ENCODE results near the gene SLC2A8. TPM values are rescaled to one million over a fixed set of nuclear protein-coding genes. Genes with fewer than 3 reads are reported as not detected.

Gene SLC2A8
- total and polyA plus RNA-seq, 7 donors: 7.2 to 68.7 (median 45.1) TPM

DNA sequence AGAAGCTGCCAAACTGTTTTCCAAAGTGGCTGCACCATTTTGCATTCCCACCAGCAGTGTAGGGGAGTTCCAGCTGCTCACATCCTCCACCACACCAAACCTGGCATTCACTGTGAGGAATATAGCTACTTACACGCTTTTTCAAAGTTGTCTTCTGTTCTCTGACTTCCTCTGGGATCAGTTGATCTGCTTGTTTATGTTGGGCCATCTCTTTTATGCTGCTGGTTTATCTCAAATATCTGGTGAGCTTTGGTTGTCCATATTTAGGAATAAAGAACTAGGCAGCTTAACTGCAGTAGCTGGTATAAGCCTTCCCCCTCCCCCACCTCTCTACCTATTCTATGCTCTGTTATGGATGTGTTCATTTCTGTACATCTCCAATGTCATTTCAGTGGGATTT lies 18.7 kb downstream of the SLC2A8 start:
- H3K27me3 ChIP-seq: no peaks in the 10 kb centered on the region
- intact Hi-C loops (cut with DNase I): no loop called here
- WGBS, 2 donors: 75 to 89% methylated on average over 1 of the region's 1 CpG
- no peak for DNase-seq
- peak overlapping the region in 3 of 4 donors; percentile 82 to 86 (median 82) for H3K27ac ChIP-seq
- TF ChIP-seq POLR2A (IDR thresholded peaks at IDR 0.05): peak in 1 of 2 donors; percentile 6
- TF ChIP-seq, protein P1, sequence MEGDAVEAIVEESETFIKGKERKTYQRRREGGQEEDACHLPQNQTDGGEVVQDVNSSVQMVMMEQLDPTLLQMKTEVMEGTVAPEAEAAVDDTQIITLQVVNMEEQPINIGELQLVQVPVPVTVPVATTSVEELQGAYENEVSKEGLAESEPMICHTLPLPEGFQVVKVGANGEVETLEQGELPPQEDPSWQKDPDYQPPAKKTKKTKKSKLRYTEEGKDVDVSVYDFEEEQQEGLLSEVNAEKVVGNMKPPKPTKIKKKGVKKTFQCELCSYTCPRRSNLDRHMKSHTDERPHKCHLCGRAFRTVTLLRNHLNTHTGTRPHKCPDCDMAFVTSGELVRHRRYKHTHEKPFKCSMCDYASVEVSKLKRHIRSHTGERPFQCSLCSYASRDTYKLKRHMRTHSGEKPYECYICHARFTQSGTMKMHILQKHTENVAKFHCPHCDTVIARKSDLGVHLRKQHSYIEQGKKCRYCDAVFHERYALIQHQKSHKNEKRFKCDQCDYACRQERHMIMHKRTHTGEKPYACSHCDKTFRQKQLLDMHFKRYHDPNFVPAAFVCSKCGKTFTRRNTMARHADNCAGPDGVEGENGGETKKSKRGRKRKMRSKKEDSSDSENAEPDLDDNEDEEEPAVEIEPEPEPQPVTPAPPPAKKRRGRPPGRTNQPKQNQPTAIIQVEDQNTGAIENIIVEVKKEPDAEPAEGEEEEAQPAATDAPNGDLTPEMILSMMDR (IDR thresholded peaks at IDR 0.05): no peak
- TF ChIP-seq EP300 (IDR thresholded peaks at IDR 0.05): peak in 3 of 4 donors; percentile 24 to 85 (median 83)
- TF ChIP-seq POLR2AphosphoS5 (IDR thresholded peaks at IDR 0.05): peak; percentile 76 to 94 (median 92)
- H3K4me1 ChIP-seq: peaks cover 0 to 74% (median 60%) of the 10 kb centered on the region in 4 donors
- peaks cover 0 to 5% (median 0%) of the 10 kb centered on the region in 4 donors for H3K36me3 ChIP-seq
- no peaks in the 10 kb centered on the region for H3K9me3 ChIP-seq
- no peak overlapping the region for H3K4me3 ChIP-seq

DNA sequence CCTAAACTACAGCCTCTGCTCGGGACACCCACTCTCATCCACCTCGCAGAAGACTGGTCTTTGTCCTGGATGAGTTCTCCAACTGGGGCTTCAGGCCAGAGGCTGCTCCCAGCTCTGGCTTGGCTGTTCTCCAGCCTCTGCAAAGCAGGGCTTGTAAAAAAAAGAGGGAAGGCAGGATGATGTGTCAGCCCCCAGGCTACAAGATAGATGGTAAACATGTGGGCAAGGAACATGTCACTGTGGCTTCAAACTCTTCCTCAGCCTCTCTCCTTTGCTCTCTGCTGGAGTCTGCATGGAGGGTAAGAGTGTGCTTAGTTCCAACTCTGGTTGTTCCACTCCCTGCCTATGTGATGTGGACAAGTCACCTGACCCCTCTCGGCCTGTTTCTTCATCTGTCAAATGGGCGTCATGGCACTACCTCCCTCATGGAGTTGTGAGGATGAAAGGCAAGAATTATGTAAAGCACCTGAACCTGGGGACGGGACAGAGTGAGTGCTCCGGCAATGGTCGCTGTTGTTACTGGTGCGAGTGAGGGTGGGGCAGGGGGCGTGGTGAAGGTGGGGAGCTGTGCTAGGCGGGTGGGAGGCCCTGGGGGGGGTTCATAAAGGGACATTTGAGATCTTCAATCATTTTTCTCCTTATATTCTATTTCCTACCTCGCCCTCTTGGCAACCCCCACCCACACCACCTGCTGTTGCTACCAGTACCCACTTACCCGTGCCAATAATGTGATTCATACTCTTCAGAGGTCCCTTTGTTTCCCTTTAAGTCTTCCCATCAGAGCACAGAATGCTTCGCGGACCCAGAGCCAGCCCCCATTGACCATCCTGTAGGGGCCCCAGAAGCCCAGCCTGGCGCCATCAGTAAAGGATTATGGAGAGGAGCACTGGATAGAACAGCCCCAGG lies 20.4 kb downstream of the SLC2A8 start:
- 75 to 78% methylated on average over 15 of the region's 15 CpGs for WGBS, 2 donors
- peaks cover 0 to 76% (median 54%) of the 10 kb centered on the region in 4 donors for H3K4me1 ChIP-seq
- H3K36me3 ChIP-seq: peaks cover 0 to under 1% (median 0%) of the 10 kb centered on the region in 4 donors
- DNase-seq: peak; percentile 90
- TF ChIP-seq, protein P1 (IDR thresholded peaks at IDR 0.05): no peak
- TF ChIP-seq POLR2AphosphoS5 (IDR thresholded peaks at IDR 0.05) (peak; percentile 76 to 90 (median 84)), POLR2A (IDR thresholded peaks at IDR 0.05) (no peak), EP300 (IDR thresholded peaks at IDR 0.05) (peak in 3 of 4 donors; percentile 64 to 71 (median 65))
- no peaks in the 10 kb centered on the region for H3K27me3 ChIP-seq
- no peak overlapping the region for H3K4me3 ChIP-seq
- intact Hi-C loops (cut with DNase I): no loop called here
- H3K9me3 ChIP-seq: no peaks in the 10 kb centered on the region
- peak overlapping the region in 3 of 4 donors; percentile 82 to 86 (median 82) for H3K27ac ChIP-seq

DNA sequence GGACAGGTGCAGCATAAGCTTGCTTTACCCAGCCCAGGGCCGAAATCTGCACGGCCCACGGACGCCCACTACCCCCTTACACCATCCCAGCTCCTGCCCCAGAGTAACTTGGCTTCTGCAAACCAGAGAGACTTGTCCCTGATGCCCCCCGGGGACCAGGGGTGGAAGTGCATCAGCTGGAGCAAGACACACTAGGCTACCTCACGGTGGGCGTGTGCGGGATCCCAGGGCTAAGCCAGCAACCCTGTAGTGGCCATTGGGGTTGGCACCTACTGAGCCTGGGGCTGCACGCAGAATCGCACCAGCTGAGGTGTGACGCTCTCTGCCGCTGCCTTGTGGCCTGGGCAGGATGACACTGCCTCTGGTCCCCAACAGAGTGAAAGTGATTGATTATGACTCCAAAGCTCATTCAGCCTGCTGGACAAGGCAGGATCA lies 21.1 kb downstream of the SLC2A8 start:
- H3K4me1 ChIP-seq: peaks cover 0 to 76% (median 57%) of the 10 kb centered on the region in 4 donors
- intact Hi-C loops (cut with DNase I): no loop called here
- H3K27ac ChIP-seq: peak overlapping the region in 3 of 4 donors; percentile 82 to 86 (median 82)
- no peaks in the 10 kb centered on the region for H3K27me3 ChIP-seq
- TF ChIP-seq POLR2AphosphoS5 (IDR thresholded peaks at IDR 0.05): peak in 2 of 4 donors; percentile 18 to 29
- TF ChIP-seq EP300 (IDR thresholded peaks at IDR 0.05): no peak
- TF ChIP-seq, protein P1 (IDR thresholded peaks at IDR 0.05): no peak
- no peaks in the 10 kb centered on the region for H3K36me3 ChIP-seq
- no peaks in the 10 kb centered on the region for H3K9me3 ChIP-seq
- no peak overlapping the region for H3K4me3 ChIP-seq
- 77 to 82% methylated on average over 12 of the region's 12 CpGs for WGBS, 2 donors
- DNase-seq: no peak

DNA sequence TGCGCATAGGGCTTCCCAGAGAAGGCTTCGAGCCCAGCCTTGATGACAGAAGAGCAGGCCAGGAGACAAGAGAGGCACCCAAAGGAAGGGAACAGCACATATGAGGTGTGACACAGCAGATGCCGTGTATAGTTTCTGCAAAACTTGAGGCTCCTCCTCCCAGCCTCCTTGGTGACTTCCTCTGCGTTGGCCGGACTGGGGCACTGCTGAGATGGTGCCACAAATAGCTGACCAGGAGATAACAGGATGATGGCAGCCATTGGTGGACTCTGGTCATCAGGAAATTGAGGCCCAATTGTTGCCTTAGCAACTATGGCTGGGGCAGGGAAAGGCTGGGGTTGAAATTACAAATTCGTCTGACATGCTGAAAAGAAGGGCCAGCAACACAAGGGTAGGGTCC lies 22.4 kb downstream of the SLC2A8 start:
- intact Hi-C loops (cut with DNase I): no loop called here
- H3K27me3 ChIP-seq: no peaks in the 10 kb centered on the region
- H3K27ac ChIP-seq: peak overlapping the region in 3 of 4 donors; percentile 82 to 86 (median 82)
- H3K4me3 ChIP-seq: no peak overlapping the region
- no peak for TF ChIP-seq POLR2A (IDR thresholded peaks at IDR 0.05)
- no peak for TF ChIP-seq POLR2AphosphoS5 (IDR thresholded peaks at IDR 0.05)
- TF ChIP-seq, protein P1 (IDR thresholded peaks at IDR 0.05): no peak
- TF ChIP-seq EP300 (IDR thresholded peaks at IDR 0.05): no peak
- DNase-seq: no peak
- 90 to 94% methylated on average over 6 of the region's 6 CpGs for WGBS, 2 donors
- H3K4me1 ChIP-seq: peaks cover 0 to 70% (median 57%) of the 10 kb centered on the region in 4 donors
- H3K36me3 ChIP-seq: no peaks in the 10 kb centered on the region
- H3K9me3 ChIP-seq: no peaks in the 10 kb centered on the region

Data from sigmoid colon (tissue), 7 donors.